OCI-LY7 (cell line): ENCODE results near the gene GOLGA3.

ENCODE experiments used
- CTCF ChIP-seq: fragments of 200-600 bp; sonication (generic); conservative IDR thresholded peaks from 2 replicates; pipeline ENCODE4 v1.5.1; 2014; ENCODE audit warnings: mild to moderate bottlenecking, antibody characterized with exemption, low read length, moderate library complexity, mixed read lengths
- EZH2phosphoT487 ChIP-seq: fragments of 200-600 bp; sonication (generic); IDR thresholded peaks from 2 replicates; pipeline ENCODE4 v1.6.1; 2018; ENCODE audit warnings: low read depth, borderline replicate concordance, mild to moderate bottlenecking, mixed run types, antibody characterized with exemption, low read length, moderate library complexity, mixed read lengths

GRCh38 chr12:132825089-132825488 lies 3.6 kb downstream of the GOLGA3 start:
- TF ChIP-seq CTCF, result no peak
- TF ChIP-seq EZH2phosphoT487, result no peak
